Activated CD4-positive, alpha-beta T cell treated with anti-CD3 and anti-CD28 coated beads, Interleukin-2, amount 50 U/mL, for 4 hours (primary cell): ENCODE measurements around the gene MESP2.

Experiments
- DNase-seq, 2 experiments: peaks; one replicate each; pipeline ENCODE4 v3.0.0-alpha.2; 2020

The MESP2 gene

DNA sequence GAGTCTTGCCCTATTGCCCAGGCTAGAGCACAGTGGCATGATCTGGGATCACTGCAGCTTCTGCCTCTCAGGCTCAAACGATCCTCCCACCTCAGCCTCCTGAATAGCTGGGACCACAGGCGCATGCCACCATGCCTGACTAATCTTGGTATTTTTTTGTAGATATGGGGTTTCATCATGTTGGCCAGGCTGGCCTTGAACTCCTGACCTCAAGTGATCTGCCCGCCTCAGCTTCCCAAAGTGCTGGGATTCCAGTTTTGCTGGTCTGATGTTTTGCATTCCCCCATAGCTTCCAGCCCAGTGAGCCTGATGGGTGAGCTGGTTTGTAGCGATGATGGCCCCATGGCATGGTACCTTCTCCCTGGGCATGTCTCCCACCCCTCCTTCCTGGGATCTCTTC is 20.4 kb upstream of the MESP2 start:
- no peak for DNase-seq

DNA sequence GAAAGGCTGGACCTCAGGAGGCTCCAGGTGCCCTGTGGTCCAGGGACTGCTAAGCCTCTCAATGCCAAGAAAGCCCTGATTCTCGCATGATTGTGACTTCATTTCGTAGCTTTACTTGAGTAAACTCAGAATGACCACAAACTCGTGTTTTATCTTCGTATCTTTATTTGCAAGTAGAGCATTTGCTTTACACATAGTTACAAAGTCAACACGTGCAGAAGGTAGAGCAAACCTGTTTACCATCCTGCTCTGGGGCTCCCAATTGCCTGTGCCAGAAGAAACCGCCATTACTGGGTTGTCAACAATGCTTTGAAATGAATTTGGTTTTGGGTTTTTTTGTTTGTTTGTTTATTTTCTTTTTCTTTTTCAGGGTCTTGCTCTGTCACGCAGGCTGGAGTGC is 19.2 kb upstream of the MESP2 start:
- DNase-seq, result no peak

GRCh38 chr15:89758283-89758682 is 17.8 kb upstream of the MESP2 start:
- no peak for DNase-seq

- DNase-seq, result no peak
These were observed 17.2 kb upstream of the MESP2 start for GRCh38 chr15:89758981-89759380.

- no peak for DNase-seq
These were observed 16.3 kb upstream of the MESP2 start for GRCh38 chr15:89759835-89760234.

- peak; percentile 46 to 55 for DNase-seq
These were observed 15.7 kb upstream of the MESP2 start for GRCh38 chr15:89760303-89761008.

- DNase-seq, result no peak
These were observed 14.9 kb upstream of the MESP2 start for GRCh38 chr15:89761009-89761831.

DNA sequence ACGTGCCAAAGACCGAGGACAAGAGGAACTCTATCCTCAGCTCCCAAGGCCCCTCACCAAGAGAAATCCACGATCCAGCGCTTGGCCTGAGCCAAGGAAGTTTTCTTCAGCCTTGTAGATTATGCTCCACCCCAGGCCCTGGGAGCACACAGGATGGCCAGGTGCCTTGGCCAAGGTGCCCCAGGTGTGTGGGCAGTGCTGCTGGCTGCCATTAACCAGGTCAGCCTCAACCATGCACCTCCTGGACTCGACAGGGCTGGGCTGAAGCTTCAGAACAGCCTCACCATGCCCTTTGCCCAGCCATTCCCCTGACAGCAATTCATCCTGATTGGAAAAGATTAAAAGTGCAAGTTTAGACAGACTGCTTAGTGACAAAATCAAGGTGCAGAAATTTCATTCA is 14.2 kb upstream of the MESP2 start:
- DNase-seq, result no peak

DNA sequence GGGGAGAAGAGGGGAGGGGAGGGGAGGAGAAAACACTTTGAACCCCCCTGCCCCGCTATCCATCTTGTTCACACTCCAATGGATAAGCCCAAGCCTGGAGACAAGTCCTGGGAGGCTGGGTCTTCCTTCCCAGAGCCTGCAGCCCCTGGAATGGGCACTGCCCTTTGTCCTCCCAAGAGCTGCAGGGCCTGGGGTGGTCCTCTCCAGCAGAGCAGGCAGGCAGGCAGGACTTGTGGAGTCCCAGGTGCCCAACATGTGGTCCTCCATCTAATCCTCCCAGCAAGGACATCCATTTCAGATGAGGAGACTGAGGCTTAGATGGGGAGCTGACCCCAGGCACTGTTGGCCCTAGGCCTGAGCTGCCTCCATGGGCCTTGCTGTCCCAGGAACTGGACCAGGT is 10.4 kb upstream of the MESP2 start:
- DNase-seq, result no peak

- DNase-seq, result no peak
These were observed 9.5 kb upstream of the MESP2 start for GRCh38 chr15:89766357-89767311.

DNA sequence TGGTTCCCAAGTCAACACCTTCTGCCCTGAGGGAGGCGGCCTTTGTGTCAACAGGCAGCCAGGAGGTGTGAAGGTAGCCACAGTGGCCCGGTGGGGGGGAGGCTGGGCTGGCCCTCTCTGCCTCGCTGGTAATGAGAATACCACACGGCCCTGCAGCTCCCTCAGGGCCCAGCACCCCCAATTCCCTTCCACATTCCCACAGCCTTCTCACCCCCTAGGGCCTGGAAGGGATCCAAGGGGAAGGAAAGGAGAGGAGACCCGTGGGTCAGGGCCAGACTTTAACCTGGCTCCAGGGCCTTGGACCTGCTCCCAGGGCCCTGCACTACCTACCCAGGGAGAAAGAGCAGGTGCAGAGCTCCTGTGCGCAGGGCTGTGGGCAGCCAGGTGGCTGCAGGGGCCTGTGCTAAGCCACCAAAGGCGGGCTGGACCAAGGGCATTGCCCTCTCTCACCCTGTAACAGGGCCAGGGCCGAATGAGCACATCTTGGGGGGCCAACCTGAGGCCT is 8.7 kb upstream of the MESP2 start:
- DNase-seq, result no peak

- no peak for DNase-seq
These were observed 8.0 kb upstream of the MESP2 start for GRCh38 chr15:89768071-89768500.

DNA sequence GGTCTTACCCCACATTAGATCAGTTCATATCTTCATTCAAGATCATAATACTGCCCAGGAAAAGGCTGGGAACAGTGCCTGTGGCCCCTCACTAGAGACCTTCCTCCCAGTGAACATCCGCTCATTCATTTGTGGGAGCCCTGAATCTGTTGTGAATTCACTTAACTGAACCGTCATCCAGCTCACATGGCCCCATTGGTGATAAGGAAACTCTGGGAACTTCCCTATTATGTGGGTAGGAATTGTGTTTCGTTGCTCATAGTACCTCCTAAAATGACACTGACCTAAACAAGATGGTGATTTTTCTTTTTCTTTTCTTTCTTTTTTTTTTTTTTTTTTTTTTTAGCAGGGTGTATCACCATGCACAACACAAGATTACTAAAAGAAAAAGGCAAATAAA is 6.8 kb upstream of the MESP2 start:
- DNase-seq, result no peak

DNA sequence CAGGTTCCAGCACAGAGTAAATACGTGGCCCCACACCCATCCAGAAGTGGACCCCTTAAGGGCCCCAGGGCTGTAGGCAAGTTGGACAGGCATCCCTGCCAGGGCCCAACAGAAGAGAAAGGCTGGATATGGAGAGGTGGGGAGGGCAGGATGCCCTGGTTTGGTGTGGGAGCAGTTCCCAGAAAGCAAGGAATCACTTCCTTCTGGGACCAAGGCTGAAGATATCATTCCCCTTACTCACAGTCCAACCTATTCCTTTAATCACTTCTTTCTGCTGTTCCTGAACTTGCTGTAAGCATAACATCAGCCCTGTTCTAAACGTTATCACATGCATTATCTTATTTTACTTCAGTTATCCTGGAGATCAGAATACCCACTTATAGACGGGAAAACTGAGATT is 6.1 kb upstream of the MESP2 start:
- no peak for DNase-seq

DNA sequence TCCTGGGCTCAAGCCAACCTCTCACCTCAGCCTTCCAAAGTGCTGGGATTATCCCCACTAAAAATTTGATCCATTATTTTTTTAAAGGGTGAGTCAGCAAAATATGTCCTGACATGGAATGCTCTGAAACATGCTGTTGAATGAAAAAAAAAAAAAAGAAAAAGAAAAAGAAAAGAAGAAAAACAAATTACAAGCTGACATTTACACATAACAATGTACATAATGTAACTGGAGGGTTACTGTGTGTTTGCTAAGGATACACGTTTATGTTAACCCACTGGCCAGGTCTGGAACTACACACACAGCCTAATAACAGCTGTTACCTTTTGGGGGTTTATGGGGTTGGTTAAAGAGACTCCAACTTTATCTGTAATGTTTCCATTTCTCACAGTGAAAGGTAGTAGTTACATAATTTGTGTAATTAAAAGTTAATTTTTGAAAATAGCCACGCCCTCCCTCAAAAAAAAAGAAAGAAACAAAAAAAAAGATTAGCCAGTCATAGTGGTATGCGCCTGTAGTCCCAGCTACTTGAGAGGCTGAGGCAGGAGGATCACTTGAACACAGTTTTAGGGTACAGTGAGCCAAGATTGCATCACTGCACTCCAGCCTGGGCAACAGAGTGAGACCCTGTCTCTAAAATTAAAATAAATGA is 3.1 kb upstream of the MESP2 start:
- DNase-seq, result no peak

DNA sequence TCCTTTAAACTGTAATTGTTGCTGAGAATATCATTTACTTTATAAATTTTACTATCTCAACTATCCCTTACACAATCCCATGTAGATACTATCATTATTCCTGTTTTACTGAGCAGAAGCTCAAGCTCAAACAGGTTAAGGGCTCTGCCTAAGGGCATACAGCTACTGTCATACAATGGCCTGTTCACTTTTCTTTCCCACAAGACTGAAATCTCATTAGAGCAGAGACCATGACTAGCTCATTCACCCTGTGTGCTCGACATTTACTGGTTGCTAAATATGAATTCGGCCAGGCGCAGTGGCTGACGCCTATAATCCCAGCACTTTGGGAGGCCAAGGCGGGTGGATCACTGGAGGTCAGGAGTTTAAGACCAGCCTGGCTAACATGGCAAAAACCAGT is 1.6 kb upstream of the MESP2 start:
- DNase-seq, result no peak

DNA sequence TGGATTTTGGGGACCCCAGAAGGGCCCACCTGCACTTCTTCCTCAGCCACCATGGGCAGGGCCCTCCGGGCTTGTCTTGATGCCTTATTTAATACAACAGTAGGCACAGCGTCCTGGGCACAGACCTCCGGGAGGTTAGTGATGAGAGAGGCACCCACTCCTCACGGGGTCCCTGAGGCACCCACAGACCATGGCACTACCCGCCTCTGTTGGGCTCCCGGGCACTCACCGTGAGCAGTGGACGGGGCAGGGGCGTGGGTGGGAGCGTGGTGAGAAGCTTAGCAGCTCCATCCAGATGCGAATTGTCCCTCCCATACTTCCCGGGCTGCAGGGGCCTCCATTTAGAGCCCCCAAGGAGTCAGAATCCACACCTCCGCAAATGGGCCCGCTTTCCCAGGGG is 317 bp upstream of the MESP2 start:
- no peak for DNase-seq

- no peak for DNase-seq
These were observed 1.1 kb downstream of the MESP2 start for GRCh38 chr15:89777073-89777751.

DNA sequence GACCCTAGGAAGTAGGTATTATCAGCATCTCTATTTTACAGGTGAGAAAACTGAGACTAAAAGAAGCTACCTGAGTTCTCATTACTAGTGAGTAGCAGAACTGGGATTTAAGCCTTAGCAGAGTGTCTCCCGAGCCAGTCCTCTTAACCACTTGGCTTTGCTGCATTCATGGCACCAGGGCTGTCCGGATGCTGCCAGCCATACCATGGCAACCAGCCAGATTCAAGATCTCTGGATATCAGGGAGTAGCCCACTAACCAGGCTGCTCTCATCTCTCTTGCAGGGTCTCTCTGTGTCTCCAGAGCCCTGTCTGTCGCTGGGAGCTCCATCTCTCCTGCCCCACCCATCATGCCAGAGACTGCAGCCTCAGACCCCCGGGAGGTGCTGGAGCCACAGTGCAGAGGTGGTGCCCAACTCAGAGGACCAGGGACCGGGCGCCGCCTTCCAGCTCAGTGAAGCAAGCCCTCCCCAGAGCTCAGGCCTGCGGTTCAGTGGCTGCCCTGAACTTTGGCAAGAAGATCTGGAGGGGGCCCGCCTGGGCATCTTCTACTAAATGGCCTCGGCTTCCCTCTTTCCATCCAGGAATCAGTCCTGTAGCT is 1.7 kb downstream of the MESP2 start:
- no peak for DNase-seq

DNA sequence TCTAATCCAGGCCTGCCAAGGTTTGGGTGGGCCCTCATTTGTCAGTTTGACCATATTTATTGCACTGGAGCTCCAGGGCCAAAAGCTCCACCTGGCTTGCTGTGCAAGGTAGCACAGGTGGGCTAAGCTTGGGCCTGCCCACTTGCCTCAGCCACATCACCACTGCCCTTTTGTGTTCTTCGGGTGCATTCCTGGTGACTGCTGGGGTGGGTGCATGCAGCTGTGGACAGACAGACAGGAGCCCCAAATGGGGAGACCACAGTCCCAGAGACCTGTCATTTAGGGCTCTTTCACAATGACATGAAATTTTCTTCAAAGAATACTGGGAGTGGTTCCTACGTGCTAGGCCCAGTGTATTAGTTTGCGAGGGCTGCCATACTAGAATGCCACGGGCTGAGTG is 2.7 kb downstream of the MESP2 start:
- no peak for DNase-seq

GRCh38 chr15:89780601-89781000 is 4.5 kb downstream of the MESP2 start:
- DNase-seq, result no peak

DNA sequence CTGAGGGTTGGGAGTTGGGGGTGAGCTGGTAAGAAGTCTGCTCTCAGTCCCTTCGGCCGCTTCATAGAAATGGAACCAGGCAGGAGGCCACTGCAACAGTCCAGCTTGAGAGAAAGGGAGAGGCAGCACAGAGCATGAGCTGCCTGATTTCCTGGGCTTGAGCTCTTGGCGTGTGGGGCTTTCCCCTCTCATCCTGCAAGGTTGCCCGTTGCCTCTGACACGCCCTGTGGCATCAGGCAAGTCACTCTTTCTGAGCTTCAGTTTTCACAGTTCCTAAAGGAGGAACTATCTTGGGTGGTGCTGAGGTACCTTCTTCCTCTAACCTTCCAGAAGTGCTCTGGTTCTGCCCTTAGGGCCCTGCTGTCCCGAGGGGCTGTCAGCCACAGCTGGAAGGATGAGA is 4.9 kb downstream of the MESP2 start:
- DNase-seq, result no peak
